ENCODE data around the gene TMEM45A.

Gene TMEM45A

GRCh38 chr3:100613721-100614390, 121.4 kb downstream of the TMEM45A start:
- TF ChIP-seq GATA1 (IDR thresholded peaks at IDR 0.05; ENCODE audit: low read depth, low read length) = no peak
- no peak for TF ChIP-seq POLR2A (IDR thresholded peaks at IDR 0.05; ENCODE audit: low read length)
- DNase-seq = no peak

GRCh38 chr3:100614941-100615340, 122.5 kb downstream of the TMEM45A start:
- TF ChIP-seq POLR2A (IDR thresholded peaks at IDR 0.05; ENCODE audit: low read length) (no peak), GATA1 (IDR thresholded peaks at IDR 0.05; ENCODE audit: low read depth, low read length) (no peak)
- DNase-seq = no peak

GRCh38 chr3:100615684-100616083, 123.3 kb downstream of the TMEM45A start:
- no peak for TF ChIP-seq POLR2A (IDR thresholded peaks at IDR 0.05; ENCODE audit: low read length)
- no peak for TF ChIP-seq GATA1 (IDR thresholded peaks at IDR 0.05; ENCODE audit: low read depth, low read length)
- no peak for DNase-seq

- TF ChIP-seq GATA1 (IDR thresholded peaks at IDR 0.05; ENCODE audit: low read depth, low read length) = no peak
- TF ChIP-seq POLR2A (IDR thresholded peaks at IDR 0.05; ENCODE audit: low read length) = no peak
- no peak for DNase-seq
Observed at GRCh38 chr3:100621251-100621650, 128.8 kb downstream of the TMEM45A start.
